DND-41 (cell line): ENCODE results near the gene NEDD4.
"Not testable (repeated sequence)": the region's sequence is repeated elsewhere in the genome, so short reads cannot be mapped to it uniquely, and the experiment has no call there.

Source experiments
- ATAC-seq: fragments of 200-7000 bp; cut with Tn5 transposase; 3 replicates; pipeline ENCODE4 v1.9.1; 2021; ENCODE audit warnings: low read depth; ENCODE audit not compliant: insufficient read depth
- DNase-seq: peaks from one replicate; pipeline ENCODE4 v3.0.0-alpha.2; 2020
- H2AFZ ChIP-seq: 2 replicates; pipeline ENCODE4 v1.6.0; 2012; ENCODE audit warnings: low read depth, low read length
- H3K27ac ChIP-seq: 2 replicates; pipeline ENCODE4 v1.5.1; 2012; ENCODE audit warnings: low read length, inconsistent platforms
- H3K27me3 ChIP-seq: fragments of 200-600 bp; sonication (generic); 2 replicates; pipeline ENCODE4 v1.6.0; 2012; ENCODE audit warnings: low read length, mild to moderate bottlenecking, inconsistent platforms; ENCODE audit not compliant: insufficient read depth, poor library complexity
- H3K36me3 ChIP-seq: 2 replicates; pipeline ENCODE4 v1.5.1; 2012; ENCODE audit warnings: low read length, inconsistent platforms; ENCODE audit not compliant: insufficient read depth
- H3K4me1 ChIP-seq: 2 replicates; pipeline ENCODE4 v1.5.1; 2012; ENCODE audit warnings: mild to moderate bottlenecking, low read length; ENCODE audit not compliant: insufficient read depth
- H3K4me2 ChIP-seq: 2 replicates; pipeline ENCODE4 v1.6.0; 2012; ENCODE audit warnings: mild to moderate bottlenecking, moderate library complexity, low read length, inconsistent platforms; ENCODE audit not compliant: insufficient read depth
- H3K4me3 ChIP-seq, 2 experiments: fragments of 200-600 bp in 1 of 2; shearing (Covaris generic) in 1 of 2; 2 replicates each; pipeline ENCODE4 v1.5.1; 2012 to 2016; ENCODE audit warnings: inconsistent platforms in 2 of 2, low read length in 2 of 2, mild to moderate bottlenecking in 2 of 2, low read depth in 1 of 2, moderate library complexity in 1 of 2
- H3K79me2 ChIP-seq: 2 replicates; pipeline ENCODE4 v1.6.0; 2012; ENCODE audit warnings: low read length, inconsistent platforms; ENCODE audit not compliant: insufficient read depth
- H3K9ac ChIP-seq: 2 replicates; pipeline ENCODE4 v1.6.0; 2012; ENCODE audit warnings: low read depth, mild to moderate bottlenecking, inconsistent platforms, low read length, moderate library complexity
- H3K9me3 ChIP-seq: 2 replicates; pipeline ENCODE4 v1.5.1; 2012; ENCODE audit warnings: low read length, moderate library complexity, mild to moderate bottlenecking, inconsistent platforms; ENCODE audit not compliant: insufficient read depth, severe bottlenecking
- H4K20me1 ChIP-seq: 2 replicates; pipeline ENCODE4 v1.6.0; 2012; ENCODE audit warnings: low read length; ENCODE audit not compliant: insufficient read depth
- EZH2 ChIP-seq: IDR thresholded peaks from 3 replicates; pipeline ENCODE4 v1.6.1; 2012; ENCODE audit warnings: borderline replicate concordance, low read depth, mild to moderate bottlenecking, moderate library complexity, low read length, inconsistent platforms; ENCODE audit not compliant: severe bottlenecking
- TF ChIP-seq, protein P1 (sequence below): IDR thresholded peaks from 2 replicates; pipeline ENCODE4 v1.5.1; 2012; ENCODE audit warnings: borderline replicate concordance, low read length, moderate library complexity, mild to moderate bottlenecking; ENCODE audit not compliant: poor library complexity, severe bottlenecking; ENCODE audit errors: extremely low read depth

The NEDD4 gene

DNA sequence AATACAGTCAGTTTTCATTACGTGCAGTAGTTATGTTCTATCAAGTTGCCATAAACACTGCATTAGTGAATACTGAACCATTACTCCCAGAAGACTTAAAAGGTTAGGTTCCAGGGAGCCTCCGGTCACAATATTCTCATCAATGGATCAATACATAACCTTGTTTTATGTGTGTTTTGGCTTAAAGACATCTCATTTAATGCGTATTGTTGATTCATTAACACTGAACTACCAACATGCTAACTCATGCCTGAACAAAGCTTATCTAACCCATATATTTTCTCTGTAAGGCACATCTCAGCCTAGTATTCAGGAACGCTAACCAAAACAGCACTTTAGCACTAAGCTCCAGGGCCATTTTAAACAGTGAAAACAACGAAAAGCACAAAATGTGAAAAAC lies 24.1 kb upstream of the NEDD4 start:
- Histone ChIP-seq H4K20me1 (no peaks in the 10 kb centered on the region), H3K4me1 (no peaks in the 10 kb centered on the region), H3K9me3 (peaks cover 4% of the 10 kb centered on the region), H3K4me3 (no peak overlapping the region), H3K27me3 (no peaks in the 10 kb centered on the region), H3K4me2 (no peak overlapping the region), H3K27ac (no peak overlapping the region), H3K9ac (no peak overlapping the region), H3K79me2 (no peaks in the 10 kb centered on the region), H3K36me3 (no peaks in the 10 kb centered on the region), H2AFZ (no peak overlapping the region)
- no peak for TF ChIP-seq EZH2
- TF ChIP-seq, protein P1, sequence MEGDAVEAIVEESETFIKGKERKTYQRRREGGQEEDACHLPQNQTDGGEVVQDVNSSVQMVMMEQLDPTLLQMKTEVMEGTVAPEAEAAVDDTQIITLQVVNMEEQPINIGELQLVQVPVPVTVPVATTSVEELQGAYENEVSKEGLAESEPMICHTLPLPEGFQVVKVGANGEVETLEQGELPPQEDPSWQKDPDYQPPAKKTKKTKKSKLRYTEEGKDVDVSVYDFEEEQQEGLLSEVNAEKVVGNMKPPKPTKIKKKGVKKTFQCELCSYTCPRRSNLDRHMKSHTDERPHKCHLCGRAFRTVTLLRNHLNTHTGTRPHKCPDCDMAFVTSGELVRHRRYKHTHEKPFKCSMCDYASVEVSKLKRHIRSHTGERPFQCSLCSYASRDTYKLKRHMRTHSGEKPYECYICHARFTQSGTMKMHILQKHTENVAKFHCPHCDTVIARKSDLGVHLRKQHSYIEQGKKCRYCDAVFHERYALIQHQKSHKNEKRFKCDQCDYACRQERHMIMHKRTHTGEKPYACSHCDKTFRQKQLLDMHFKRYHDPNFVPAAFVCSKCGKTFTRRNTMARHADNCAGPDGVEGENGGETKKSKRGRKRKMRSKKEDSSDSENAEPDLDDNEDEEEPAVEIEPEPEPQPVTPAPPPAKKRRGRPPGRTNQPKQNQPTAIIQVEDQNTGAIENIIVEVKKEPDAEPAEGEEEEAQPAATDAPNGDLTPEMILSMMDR = no peak
- DNase-seq (no peak), ATAC-seq (no peak)

DNA sequence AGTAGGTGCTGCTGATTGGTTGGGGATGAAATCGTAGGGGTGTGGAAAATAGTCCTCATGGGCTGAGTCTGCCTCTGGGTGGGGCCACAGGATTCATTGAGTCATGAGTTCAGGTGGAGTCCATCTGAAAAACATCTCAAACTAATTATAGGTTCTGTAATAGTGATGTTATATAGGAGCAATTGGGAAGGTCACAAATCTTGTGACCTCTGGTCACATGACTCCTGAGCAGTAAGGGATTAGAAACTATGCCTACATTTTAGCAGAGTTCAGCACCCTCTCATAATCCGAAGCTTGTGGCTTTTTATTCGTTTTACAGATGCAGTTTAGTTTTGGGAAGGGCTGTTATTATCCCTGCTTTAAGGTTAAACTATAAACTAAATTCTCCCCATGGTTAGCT lies 22.9 kb upstream of the NEDD4 start:
- H3K27me3 ChIP-seq = no peaks in the 10 kb centered on the region
- TF ChIP-seq, protein P1 = no peak
- TF ChIP-seq EZH2 = no peak
- no peak for ATAC-seq
- no peaks in the 10 kb centered on the region for H4K20me1 ChIP-seq
- H3K4me3 ChIP-seq = no peak overlapping the region
- no peaks in the 10 kb centered on the region for H3K4me1 ChIP-seq
- H3K9ac ChIP-seq = no peak overlapping the region
- peaks cover 4% of the 10 kb centered on the region for H3K9me3 ChIP-seq
- no peak overlapping the region for H3K4me2 ChIP-seq
- no peak overlapping the region for H3K27ac ChIP-seq
- no peak for DNase-seq
- H2AFZ ChIP-seq = no peak overlapping the region
- H3K79me2 ChIP-seq = no peaks in the 10 kb centered on the region
- H3K36me3 ChIP-seq = no peaks in the 10 kb centered on the region

DNA sequence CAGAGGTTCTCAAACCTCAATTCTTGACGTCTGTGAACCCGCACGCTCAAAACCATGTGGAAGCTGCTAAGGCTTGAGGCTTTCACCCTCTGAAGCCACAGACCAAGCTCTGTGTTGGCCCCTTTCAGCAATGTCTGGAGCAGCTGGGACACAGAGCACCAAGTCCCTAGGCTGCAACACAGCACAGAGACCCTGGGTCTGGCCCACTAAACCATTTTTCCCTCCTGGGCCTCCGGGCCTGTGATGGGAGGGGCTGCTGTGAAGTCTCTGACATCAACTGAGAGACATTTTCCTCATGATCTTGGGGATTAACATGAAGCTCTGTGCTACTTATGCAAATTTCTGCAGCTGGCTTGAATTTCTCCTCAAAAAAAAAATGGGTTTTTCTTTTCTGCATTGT lies 21.3 kb upstream of the NEDD4 start:
- Histone ChIP-seq H3K79me2 (no peaks in the 10 kb centered on the region), H3K9ac (no peak overlapping the region), H3K36me3 (no peaks in the 10 kb centered on the region), H4K20me1 (no peaks in the 10 kb centered on the region), H3K27me3 (no peaks in the 10 kb centered on the region), H3K9me3 (peaks cover 4% of the 10 kb centered on the region), H2AFZ (no peak overlapping the region), H3K4me2 (no peak overlapping the region), H3K27ac (no peak overlapping the region), H3K4me1 (no peaks in the 10 kb centered on the region), H3K4me3 (no peak overlapping the region)
- TF ChIP-seq, protein P1 = no peak
- TF ChIP-seq EZH2 = no peak
- no peak for DNase-seq
- no peak for ATAC-seq

DNA sequence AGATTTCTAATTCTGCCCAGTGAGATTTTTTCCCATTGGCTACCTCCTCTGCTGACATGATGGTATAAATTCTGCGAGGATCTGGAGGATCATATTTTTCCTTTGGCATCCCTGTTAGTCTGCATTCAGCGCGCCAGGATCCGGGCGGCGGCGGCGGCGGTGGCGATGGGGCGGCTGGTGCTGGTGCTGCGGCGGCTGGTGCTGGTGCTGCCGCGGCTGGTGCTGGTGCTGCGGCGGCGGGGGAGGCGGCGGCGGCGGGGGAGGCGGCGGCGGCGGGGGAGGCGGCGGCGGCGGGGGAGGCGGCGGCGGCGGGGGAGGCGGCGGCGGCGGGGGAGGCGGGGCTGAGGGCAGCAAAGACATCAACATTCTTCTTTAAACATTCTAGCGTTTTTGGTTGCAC lies 13.6 kb upstream of the NEDD4 start:
- not testable (repeated sequence) for ATAC-seq

DNA sequence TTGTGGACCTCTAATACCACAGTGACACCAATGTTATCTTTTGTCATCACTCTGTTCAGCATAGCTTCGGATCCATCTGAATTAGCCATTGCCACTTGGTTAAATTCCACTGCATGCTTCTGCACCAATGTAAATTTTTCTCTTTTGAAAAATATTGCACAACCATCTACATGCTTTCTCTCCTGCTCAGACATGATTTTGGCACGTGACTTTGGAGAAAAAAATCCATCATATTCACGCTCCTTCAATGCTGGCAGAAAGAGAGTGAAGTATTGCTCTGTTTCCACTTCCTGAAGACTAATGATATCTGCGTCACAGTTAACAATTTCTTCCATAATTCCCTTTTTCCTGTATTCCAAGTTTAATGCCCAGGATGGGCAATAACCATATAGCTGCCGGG lies 13.0 kb upstream of the NEDD4 start:
- not testable (repeated sequence) for DNase-seq, H3K36me3 ChIP-seq, ATAC-seq, H3K27ac ChIP-seq, H4K20me1 ChIP-seq, H3K4me2 ChIP-seq, H3K4me1 ChIP-seq, H3K9me3 ChIP-seq, H2AFZ ChIP-seq, H3K79me2 ChIP-seq, H3K4me3 ChIP-seq, H3K9ac ChIP-seq, H3K27me3 ChIP-seq

More for the DNA sequence above, 13.6 kb upstream of the NEDD4 start:
- H3K36me3 ChIP-seq, H3K79me2 ChIP-seq, H3K27me3 ChIP-seq, H4K20me1 ChIP-seq, H3K27ac ChIP-seq, H3K9ac ChIP-seq, H3K4me3 ChIP-seq, H3K9me3 ChIP-seq, H3K4me1 ChIP-seq, DNase-seq, H2AFZ ChIP-seq: not testable (repeated sequence)
- peak overlapping the region; percentile 39; the same call in 1 of the 2 replicates for H3K4me2 ChIP-seq

DNA sequence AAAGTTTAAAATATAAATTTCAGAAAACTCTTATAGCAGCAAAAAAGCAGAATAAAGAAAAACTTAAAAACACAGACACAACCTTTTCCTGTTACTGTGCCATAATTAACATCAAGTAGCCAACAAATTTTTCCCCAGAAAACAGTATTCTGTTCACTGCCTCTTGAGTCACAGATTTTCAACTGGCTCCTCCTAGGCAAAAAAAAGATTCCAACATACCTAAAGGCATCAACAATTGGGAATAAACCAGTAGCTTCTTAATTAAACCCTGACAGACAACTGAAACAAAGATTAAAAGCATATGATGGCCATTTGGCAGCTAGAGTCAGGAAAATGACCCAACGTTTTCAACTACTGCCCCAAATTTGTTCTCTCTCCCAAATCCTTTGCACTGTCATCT lies 10.9 kb upstream of the NEDD4 start:
- not testable (repeated sequence) for H3K9ac ChIP-seq, H3K27me3 ChIP-seq, H3K27ac ChIP-seq, H3K9me3 ChIP-seq, H3K4me1 ChIP-seq, H4K20me1 ChIP-seq, ATAC-seq, H3K4me3 ChIP-seq, H3K79me2 ChIP-seq, H3K36me3 ChIP-seq, DNase-seq, H2AFZ ChIP-seq, H3K4me2 ChIP-seq
